VCaP (cell line): ENCODE results near the gene OAF.
"Not testable (repeated sequence)": the region's sequence is repeated elsewhere in the genome, so short reads cannot be mapped to it uniquely, and the experiment has no call there.

Experiments used
- H3K27ac ChIP-seq: fragments of 450-650 bp; 2 replicates; pipeline ENCODE4 v1.5.1; 2017
- TF ChIP-seq, protein P1 (sequence below): fragments of 450-650 bp; conservative IDR thresholded peaks from 2 replicates; pipeline ENCODE4 v1.5.1; 2017; ENCODE audit warnings: mild to moderate bottlenecking, moderate library complexity

Gene OAF

DNA sequence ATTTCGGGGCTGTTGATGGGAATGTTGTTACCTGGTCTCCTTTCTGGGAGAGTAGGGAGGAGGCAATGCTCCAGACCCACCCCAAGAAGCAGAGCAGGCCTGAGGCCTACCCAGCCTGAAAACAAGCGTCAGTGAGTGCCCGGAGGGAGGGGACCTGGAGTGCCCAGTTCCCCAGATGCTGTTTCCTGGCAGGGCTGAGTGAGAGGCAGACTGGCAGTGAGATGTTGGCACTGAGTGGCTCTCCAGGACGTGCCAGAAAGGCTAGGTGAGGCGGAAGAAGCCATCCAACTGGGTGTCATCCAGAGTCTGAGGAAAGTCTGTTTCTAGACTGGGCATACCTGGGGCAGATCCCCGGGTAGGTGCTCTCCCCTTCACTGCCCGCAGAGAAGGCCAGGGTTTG lies 30.4 kb downstream of the OAF start:
- TF ChIP-seq, protein P1, sequence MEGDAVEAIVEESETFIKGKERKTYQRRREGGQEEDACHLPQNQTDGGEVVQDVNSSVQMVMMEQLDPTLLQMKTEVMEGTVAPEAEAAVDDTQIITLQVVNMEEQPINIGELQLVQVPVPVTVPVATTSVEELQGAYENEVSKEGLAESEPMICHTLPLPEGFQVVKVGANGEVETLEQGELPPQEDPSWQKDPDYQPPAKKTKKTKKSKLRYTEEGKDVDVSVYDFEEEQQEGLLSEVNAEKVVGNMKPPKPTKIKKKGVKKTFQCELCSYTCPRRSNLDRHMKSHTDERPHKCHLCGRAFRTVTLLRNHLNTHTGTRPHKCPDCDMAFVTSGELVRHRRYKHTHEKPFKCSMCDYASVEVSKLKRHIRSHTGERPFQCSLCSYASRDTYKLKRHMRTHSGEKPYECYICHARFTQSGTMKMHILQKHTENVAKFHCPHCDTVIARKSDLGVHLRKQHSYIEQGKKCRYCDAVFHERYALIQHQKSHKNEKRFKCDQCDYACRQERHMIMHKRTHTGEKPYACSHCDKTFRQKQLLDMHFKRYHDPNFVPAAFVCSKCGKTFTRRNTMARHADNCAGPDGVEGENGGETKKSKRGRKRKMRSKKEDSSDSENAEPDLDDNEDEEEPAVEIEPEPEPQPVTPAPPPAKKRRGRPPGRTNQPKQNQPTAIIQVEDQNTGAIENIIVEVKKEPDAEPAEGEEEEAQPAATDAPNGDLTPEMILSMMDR, result no peak
- H3K27ac ChIP-seq, result no peak overlapping the region

DNA sequence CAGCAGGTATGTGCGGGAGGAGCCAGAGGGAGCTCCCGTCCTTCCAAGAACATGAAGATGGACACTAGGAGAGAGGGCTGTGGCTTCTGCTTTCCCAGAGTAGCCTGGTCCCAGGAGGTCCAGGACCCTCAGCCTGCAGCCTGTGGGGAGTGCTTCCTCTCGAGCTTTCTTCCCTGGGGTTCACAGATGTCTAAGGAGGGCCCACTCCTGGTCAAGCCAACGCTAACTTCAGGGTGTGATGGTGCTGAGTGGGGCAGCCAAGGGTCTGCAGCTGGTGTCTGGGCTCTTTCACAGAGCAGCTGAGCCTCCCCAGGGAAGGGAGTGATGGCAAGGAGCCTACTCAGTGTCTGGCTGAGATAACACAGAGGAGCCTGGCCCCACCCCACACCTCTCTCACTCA lies 32.4 kb downstream of the OAF start:
- TF ChIP-seq, protein P1, result no peak
- H3K27ac ChIP-seq, result no peak overlapping the region

DNA sequence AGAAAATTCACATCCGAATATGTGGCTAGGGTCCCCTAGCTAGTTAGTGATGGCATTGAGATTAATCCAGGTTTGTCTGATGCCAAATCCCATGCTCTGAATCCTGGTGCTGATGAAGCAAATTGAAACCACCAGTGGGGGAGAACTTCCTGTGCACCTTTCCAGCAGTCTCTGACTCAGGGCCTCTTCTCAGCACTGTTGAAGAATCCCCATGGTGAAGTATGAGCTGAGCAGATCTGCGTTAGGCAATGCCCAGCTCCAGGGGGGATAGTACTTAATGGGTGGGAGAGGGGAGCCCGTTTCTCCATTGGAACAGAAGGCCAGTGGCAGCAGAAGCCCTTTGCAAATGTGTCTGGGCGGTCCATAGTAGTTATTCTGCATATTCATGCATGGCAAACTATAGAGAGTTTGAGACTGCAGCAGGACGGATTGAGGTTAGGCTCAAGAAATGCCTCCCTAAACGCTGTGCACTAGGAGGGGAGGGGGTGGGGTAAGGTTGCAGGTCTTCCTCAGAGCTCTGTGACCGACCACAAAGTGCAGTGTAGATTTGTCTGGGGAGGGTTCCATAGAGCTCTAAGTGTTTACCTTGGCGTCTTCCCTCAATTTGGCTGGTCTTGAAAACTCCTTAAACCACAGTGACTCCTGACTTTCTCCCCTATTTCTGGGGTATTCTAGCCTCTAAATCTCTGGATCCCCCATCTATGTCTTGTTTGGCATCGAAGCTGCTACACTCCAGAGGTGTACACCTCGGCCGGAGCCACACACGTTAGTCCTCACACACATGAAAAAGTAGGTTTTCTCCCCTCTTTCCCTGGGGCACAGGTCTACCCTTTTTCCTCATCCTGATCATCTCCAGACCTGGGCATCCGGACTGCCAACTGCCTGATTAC lies 33.9 kb downstream of the OAF start:
- TF ChIP-seq, protein P1, result no peak
- no peak overlapping the region for H3K27ac ChIP-seq

DNA sequence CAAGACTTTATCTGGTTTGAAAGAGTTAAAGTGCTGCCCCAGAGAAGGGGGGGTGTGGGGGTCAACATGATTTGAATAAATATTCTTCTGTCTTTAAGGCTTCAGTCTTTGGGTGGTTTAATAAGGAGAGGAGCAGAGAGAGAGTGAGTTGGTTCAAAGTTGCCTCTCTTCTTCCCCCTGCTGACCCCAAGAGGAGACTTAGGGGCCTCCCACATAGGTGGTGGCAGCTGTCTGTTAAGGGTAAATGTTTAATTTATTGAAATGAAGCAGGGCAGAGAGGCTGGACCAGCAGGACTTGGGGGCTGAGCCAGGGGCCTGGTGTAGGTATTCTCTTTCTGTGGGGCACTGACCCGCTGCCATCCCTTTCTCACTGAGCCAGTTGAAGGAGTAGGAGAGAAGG lies 34.6 kb downstream of the OAF start:
- TF ChIP-seq, protein P1, result no peak
- H3K27ac ChIP-seq, result no peak overlapping the region

DNA sequence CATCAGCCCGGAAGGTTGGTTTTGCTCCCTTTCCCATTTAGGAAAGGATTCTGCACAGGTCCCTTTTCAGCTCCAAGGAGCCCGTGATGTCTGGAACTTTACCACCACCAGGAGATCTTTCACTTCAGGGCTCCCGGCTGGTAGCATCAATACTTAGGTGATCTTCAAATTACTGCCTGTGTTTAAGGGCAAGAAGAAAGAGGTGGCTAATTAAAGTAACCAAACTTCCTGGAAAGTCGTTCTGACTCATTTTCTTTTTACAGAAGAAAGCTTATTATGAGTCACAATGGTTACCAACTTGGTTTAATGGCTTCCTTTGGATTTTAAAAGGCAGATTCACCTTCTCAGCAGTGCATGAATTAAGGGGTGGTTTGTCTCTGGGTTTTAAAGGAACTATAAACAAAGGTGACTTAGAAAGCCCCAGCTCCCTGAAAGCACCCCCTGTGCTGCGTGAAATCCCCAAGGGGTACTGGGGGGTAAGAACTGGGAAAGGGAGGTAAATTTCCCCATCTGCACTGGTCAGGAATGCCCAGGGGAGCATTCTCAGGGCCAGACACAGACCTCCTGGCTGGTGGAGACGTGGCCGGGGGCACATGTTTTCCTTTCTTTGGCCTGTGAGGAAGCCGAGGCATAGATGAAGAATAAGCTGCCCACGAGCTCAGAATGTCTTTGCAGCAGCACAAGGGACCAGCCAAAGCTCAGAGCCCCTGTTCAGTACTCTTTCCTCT lies 37.9 kb downstream of the OAF start:
- no peak overlapping the region for H3K27ac ChIP-seq
- TF ChIP-seq, protein P1, result no peak

DNA sequence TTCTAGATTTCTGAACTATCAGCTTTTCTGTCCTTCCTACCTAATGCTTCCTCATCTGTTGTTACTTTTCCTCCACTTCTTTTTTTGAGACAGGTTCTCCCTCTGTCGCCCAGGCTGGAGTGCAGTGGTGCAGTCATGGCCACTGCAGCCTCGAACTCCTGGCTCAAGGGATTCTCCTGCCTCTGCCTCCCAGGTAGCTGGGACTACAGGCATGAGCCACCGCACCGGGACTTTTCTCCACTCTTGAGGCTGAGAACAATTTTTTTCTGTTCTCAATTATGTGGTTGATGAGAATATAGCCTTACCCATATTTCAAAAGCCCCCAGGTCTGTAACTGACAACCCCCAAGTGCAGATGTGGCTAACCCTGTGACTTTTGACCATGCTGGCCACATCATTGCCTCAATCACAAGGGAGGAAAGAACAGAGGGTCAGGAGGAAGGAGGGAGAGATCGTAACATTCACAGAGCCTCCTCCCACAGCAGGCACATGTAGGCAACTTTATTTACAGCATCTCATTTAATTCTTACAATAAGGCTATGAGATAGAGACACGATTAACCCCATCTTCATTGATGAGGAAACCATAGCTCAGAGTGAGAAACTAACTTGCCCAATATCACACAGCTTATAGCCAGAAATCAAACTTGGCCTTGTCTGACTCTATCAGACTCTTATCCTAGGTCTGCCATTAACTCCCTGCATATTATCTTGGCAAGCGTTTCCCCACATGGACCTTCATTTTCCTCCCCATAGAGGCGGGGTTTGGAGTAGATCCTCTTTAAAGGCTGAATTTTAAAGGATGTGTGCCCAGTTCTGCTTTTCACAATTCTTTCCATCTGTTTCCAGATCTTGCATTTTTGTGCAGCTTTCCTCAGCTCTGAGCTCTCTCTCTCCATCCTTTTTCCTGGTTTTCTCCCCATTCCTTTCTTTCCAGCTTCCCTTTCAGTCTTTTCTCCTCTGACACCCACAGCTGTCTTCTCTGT lies 38.7 kb downstream of the OAF start:
- TF ChIP-seq, protein P1, result no peak
- no peak overlapping the region for H3K27ac ChIP-seq

DNA sequence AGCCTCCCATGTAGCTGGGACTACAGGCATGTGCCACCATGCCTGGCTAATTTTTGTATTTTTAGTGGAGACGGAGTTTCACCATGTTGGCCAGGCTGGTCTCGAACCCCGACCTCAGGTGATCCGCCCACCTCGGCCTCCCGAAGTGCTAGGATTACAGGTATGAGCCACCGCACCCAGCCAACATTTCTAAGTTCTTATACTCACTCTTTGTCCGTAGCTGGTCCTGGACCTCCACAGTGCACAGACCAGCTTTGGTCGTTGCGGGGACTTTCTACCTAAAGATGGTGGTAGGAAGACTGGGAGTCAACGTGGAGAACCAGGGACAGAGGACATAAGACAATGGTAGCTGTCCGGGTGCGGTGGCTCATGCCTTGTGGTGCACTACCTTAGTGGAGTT lies 42.5 kb downstream of the OAF start:
- not testable (repeated sequence) for H3K27ac ChIP-seq
